ENCODE data around the gene ADGRV1.
"Not testable (repeated sequence)": the region's sequence is repeated elsewhere in the genome, so short reads cannot be mapped to it uniquely, and the experiment has no call there.

ADGRV1 gene

GRCh38 chr5:90902170-90902569, 343.6 kb downstream of the ADGRV1 start:
- peaks cover 4% of the 10 kb centered on the region for H3K36me3 Mint-ChIP-seq (ENCODE audit: insufficient read depth)
- no peaks in the 10 kb centered on the region for H3K4me1 Mint-ChIP-seq
- no peak overlapping the region for H3K4me3 Mint-ChIP-seq
- H3K27me3 Mint-ChIP-seq: peaks cover 14% of the 10 kb centered on the region
- no peak overlapping the region for H3K27ac Mint-ChIP-seq (ENCODE audit: low read depth)
- H3K9me3 Mint-ChIP-seq: no peaks in the 10 kb centered on the region
- no peak for ATAC-seq (replicated peaks; ENCODE audit: extremely low read depth, poor library complexity, severe bottlenecking)
- no peak for DNase-seq (ENCODE audit: low spot score in 2 of 2)

GRCh38 chr5:90902651-90903386, 344.2 kb downstream of the ADGRV1 start:
- ATAC-seq (replicated peaks; ENCODE audit: extremely low read depth, poor library complexity, severe bottlenecking): no peak
- no peaks in the 10 kb centered on the region for H3K9me3 Mint-ChIP-seq
- peaks cover 4% of the 10 kb centered on the region for H3K36me3 Mint-ChIP-seq (ENCODE audit: insufficient read depth)
- no peak overlapping the region for H3K4me3 Mint-ChIP-seq
- no peaks in the 10 kb centered on the region for H3K4me1 Mint-ChIP-seq
- H3K27ac Mint-ChIP-seq (ENCODE audit: low read depth): no peak overlapping the region
- no peak for DNase-seq (ENCODE audit: low spot score in 2 of 2)
- peaks cover 21% of the 10 kb centered on the region for H3K27me3 Mint-ChIP-seq

GRCh38 chr5:90909101-90909503, 350.5 kb downstream of the ADGRV1 start:
- no peaks in the 10 kb centered on the region for H3K9me3 Mint-ChIP-seq
- H3K4me1 Mint-ChIP-seq: no peaks in the 10 kb centered on the region
- peaks cover 30% of the 10 kb centered on the region for H3K27me3 Mint-ChIP-seq
- ATAC-seq (replicated peaks; ENCODE audit: extremely low read depth, poor library complexity, severe bottlenecking): no peak
- peaks cover 2% of the 10 kb centered on the region for H3K36me3 Mint-ChIP-seq (ENCODE audit: insufficient read depth)
- H3K27ac Mint-ChIP-seq (ENCODE audit: low read depth): no peak overlapping the region
- H3K4me3 Mint-ChIP-seq: no peak overlapping the region
- no peak for DNase-seq (ENCODE audit: low spot score in 2 of 2)

DNA sequence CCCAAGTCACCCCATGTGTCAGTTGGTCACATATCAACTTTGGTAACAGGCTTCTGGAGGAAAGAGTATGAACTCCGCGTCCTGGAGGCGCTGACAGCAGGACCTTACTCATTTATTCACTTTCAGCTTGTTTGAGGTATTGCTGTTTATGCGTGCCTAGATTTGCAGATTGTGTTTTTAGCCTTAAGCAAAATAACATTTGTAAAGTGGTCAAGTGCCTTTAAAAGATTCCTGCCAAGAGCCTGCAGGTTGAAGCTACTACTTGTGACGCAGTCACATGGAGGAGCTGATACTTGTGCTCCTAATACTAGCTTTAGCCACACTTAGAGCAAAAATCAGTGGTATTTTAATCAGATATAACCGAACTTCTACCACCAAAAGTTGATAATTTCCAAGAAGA, 351.3 kb downstream of the ADGRV1 start:
- DNase-seq (ENCODE audit: low spot score in 2 of 2) (no peak), ATAC-seq (replicated peaks; ENCODE audit: extremely low read depth, poor library complexity, severe bottlenecking) (no peak)
- peaks cover 30% of the 10 kb centered on the region for H3K27me3 Mint-ChIP-seq
- no peak overlapping the region for H3K27ac Mint-ChIP-seq (ENCODE audit: low read depth)
- no peak overlapping the region for H3K4me3 Mint-ChIP-seq
- H3K4me1 Mint-ChIP-seq: no peaks in the 10 kb centered on the region
- H3K9me3 Mint-ChIP-seq: no peaks in the 10 kb centered on the region
- H3K36me3 Mint-ChIP-seq (ENCODE audit: insufficient read depth): no peaks in the 10 kb centered on the region

GRCh38 chr5:90911169-90911568, 352.6 kb downstream of the ADGRV1 start:
- no peaks in the 10 kb centered on the region for H3K36me3 Mint-ChIP-seq (ENCODE audit: insufficient read depth)
- H3K9me3 Mint-ChIP-seq: no peaks in the 10 kb centered on the region
- no peak overlapping the region for H3K4me3 Mint-ChIP-seq
- no peak for DNase-seq (ENCODE audit: low spot score in 2 of 2)
- no peak overlapping the region for H3K27ac Mint-ChIP-seq (ENCODE audit: low read depth)
- H3K4me1 Mint-ChIP-seq: no peaks in the 10 kb centered on the region
- H3K27me3 Mint-ChIP-seq: peaks cover 35% of the 10 kb centered on the region
- no peak for ATAC-seq (replicated peaks; ENCODE audit: extremely low read depth, poor library complexity, severe bottlenecking)

DNA sequence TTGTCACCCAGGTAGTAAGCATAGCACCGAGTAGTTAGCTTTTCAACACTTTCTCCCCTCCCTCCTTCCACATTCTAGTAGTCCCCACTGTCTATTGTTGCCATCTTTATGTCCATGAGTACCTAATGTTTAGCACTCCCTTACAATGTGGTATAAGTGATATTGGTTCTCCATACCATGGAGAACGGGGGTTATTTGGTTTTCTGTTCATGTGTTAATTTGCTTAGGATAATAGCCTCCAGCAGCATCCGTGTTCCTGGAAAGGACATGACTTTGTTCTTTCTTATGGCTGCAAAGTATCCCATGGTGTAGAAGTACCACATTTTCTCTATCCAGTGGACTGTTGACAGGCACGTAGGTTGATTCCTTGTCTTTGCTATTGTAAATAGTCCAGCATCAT, 353.9 kb downstream of the ADGRV1 start:
- H3K4me3 Mint-ChIP-seq: no peak overlapping the region
- no peaks in the 10 kb centered on the region for H3K4me1 Mint-ChIP-seq
- no peak for DNase-seq (ENCODE audit: low spot score in 2 of 2)
- H3K36me3 Mint-ChIP-seq (ENCODE audit: insufficient read depth): no peaks in the 10 kb centered on the region
- H3K27ac Mint-ChIP-seq (ENCODE audit: low read depth): no peak overlapping the region
- ATAC-seq (replicated peaks; ENCODE audit: extremely low read depth, poor library complexity, severe bottlenecking): no peak
- H3K27me3 Mint-ChIP-seq: peaks cover 22% of the 10 kb centered on the region
- no peaks in the 10 kb centered on the region for H3K9me3 Mint-ChIP-seq

GRCh38 chr5:90915393-90915792, 356.8 kb downstream of the ADGRV1 start:
- H3K36me3 Mint-ChIP-seq (ENCODE audit: insufficient read depth): no peaks in the 10 kb centered on the region
- ATAC-seq (replicated peaks; ENCODE audit: extremely low read depth, poor library complexity, severe bottlenecking) (no peak), DNase-seq (ENCODE audit: low spot score in 2 of 2) (no peak)
- H3K9me3 Mint-ChIP-seq: no peaks in the 10 kb centered on the region
- no peaks in the 10 kb centered on the region for H3K4me1 Mint-ChIP-seq
- no peak overlapping the region for H3K27ac Mint-ChIP-seq (ENCODE audit: low read depth)
- H3K4me3 Mint-ChIP-seq: no peak overlapping the region
- H3K27me3 Mint-ChIP-seq: peaks cover 22% of the 10 kb centered on the region

GRCh38 chr5:90916947-90917800, 358.6 kb downstream of the ADGRV1 start:
- H3K9me3 Mint-ChIP-seq: no peaks in the 10 kb centered on the region
- H3K27ac Mint-ChIP-seq (ENCODE audit: low read depth): no peak overlapping the region
- ATAC-seq (replicated peaks; ENCODE audit: extremely low read depth, poor library complexity, severe bottlenecking) (no peak), DNase-seq (ENCODE audit: low spot score in 2 of 2) (no peak)
- peaks cover 22% of the 10 kb centered on the region for H3K27me3 Mint-ChIP-seq
- peaks cover 1% of the 10 kb centered on the region for H3K36me3 Mint-ChIP-seq (ENCODE audit: insufficient read depth)
- no peak overlapping the region for H3K4me3 Mint-ChIP-seq
- H3K4me1 Mint-ChIP-seq: no peaks in the 10 kb centered on the region

- Mint-ChIP-seq H3K36me3 (ENCODE audit: insufficient read depth) (peaks cover 1% of the 10 kb centered on the region), H3K4me3 (no peak overlapping the region), H3K9me3 (no peaks in the 10 kb centered on the region), H3K27ac (ENCODE audit: low read depth) (no peak overlapping the region), H3K4me1 (no peaks in the 10 kb centered on the region), H3K27me3 (peaks cover 22% of the 10 kb centered on the region)
- DNase-seq (ENCODE audit: low spot score in 2 of 2) (no peak), ATAC-seq (replicated peaks; ENCODE audit: extremely low read depth, poor library complexity, severe bottlenecking) (no peak)
Observed at GRCh38 chr5:90917928-90918668, 359.5 kb downstream of the ADGRV1 start.

- no peak for DNase-seq (ENCODE audit: low spot score in 2 of 2)
Observed at GRCh38 chr5:90921418-90921973, 362.9 kb downstream of the ADGRV1 start.

DNA sequence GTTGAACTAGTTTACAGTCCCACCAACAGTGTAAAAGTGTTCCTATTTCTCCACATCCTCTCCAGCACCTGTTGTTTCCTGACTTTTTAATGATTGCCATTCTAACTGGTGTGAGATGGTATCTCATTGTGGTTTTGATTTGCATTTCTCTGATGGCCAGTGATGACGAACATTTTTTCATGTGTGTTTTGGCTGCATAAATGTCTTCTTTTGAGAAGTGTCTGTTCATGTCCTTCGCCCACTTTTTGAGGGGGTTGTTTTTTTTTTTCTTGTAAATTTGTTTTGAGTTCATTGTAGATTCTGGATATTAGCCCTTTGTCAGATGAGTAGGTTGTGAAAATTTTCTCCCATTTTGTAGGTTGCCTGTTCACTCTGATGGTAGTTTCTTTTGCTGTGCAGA, 365.6 kb downstream of the ADGRV1 start:
- not testable (repeated sequence) for ATAC-seq (replicated peaks; ENCODE audit: extremely low read depth, poor library complexity, severe bottlenecking)

More at GRCh38 chr5:90921418-90921973, 362.9 kb downstream of the ADGRV1 start:
- Mint-ChIP-seq H3K27ac (ENCODE audit: low read depth) (no peak overlapping the region), H3K27me3 (peaks cover 13% of the 10 kb centered on the region), H3K4me1 (no peaks in the 10 kb centered on the region), H3K36me3 (ENCODE audit: insufficient read depth) (peaks cover 1% of the 10 kb centered on the region), H3K9me3 (no peaks in the 10 kb centered on the region), H3K4me3 (no peak overlapping the region)
- ATAC-seq (replicated peaks; ENCODE audit: extremely low read depth, poor library complexity, severe bottlenecking): no peak

DNA sequence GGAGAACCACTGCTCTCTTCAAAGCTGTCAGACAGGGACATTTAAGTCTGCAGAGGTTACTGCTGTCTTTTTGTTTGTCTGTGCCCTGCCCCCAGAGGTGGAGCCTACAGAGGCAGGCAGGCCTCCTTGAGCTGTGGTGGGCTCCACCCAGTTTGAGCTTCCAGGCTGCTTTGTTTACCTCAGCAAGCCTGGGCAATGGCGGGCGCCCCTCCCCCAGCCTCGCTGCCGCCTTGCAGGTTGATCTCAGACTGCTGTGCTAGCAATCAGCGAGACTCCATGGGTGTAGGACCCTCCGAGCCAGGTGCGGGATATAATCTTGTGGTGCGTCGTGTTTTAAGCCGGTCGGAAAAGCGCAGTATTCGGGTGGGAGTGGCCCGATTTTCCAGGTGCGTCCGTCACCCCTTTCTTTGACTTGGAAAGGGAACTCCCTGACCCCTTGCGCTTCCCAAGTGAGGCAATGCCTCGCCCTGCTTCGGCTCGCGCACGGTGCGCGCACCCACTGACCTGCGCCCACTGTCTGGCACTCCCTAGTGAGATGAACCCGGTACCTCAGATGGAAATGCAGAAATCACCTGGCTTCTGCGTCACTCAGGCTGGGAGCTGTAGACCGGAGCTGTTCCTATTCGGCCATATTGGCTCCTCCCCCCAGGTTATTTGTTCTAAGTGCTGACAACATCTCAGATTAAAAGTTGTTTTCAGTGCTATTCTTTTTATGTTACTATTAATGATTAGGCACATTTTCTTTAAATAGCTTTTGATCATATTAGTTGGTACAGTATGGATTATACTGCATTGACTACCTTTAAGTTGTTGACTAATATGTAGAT, 370.6 kb downstream of the ADGRV1 start:
- H3K27me3 Mint-ChIP-seq: peaks cover 22% of the 10 kb centered on the region
- not testable (repeated sequence) for H3K4me1 Mint-ChIP-seq; H3K27ac Mint-ChIP-seq (ENCODE audit: low read depth); H3K36me3 Mint-ChIP-seq (ENCODE audit: insufficient read depth); H3K9me3 Mint-ChIP-seq; DNase-seq (ENCODE audit: low spot score in 2 of 2); ATAC-seq (replicated peaks; ENCODE audit: extremely low read depth, poor library complexity, severe bottlenecking); H3K4me3 Mint-ChIP-seq

More for the DNA sequence above, 365.6 kb downstream of the ADGRV1 start:
- H3K27me3 Mint-ChIP-seq; H3K36me3 Mint-ChIP-seq (ENCODE audit: insufficient read depth); DNase-seq (ENCODE audit: low spot score in 2 of 2); H3K27ac Mint-ChIP-seq (ENCODE audit: low read depth); H3K9me3 Mint-ChIP-seq; H3K4me1 Mint-ChIP-seq; H3K4me3 Mint-ChIP-seq: not testable (repeated sequence)

All from central memory CD8-positive, alpha-beta T cell (primary cell).